Psoas muscle (tissue), 8 donors: Measurements from ENCODE around the gene GATA2. TPM values are rescaled to one million over a fixed set of nuclear protein-coding genes. Genes with fewer than 3 reads are reported as not detected.
A peak's percentile ranks its signal among the peaks of the same experiment; 100 is the strongest.

Experiments
- ATAC-seq, 4 donors: fragments of 200-7000 bp; cut with Tn5 transposase; one replicate each; pipeline ENCODE4 v1.9.1; 2020; ENCODE audit warnings: moderate library complexity in 3 of 4, mild to moderate bottlenecking in 2 of 4
- DNase-seq, 2 donors: peaks; one replicate each; pipeline ENCODE4 v3.0.0-alpha.2; 2020
- H3K27ac ChIP-seq: fragments of 200-600 bp; one replicate; pipeline ENCODE4 v1.8.0; 2022
- H3K27me3 ChIP-seq, 3 donors: fragments of 200-600 bp in 1 of 3; one replicate each; pipeline versions ENCODE4 v1.6.1 to v1.8.0; 2013 to 2022; ENCODE audit warnings: low read length in 2 of 3, mild to moderate bottlenecking in 2 of 3, moderate library complexity in 1 of 3; ENCODE audit not compliant: insufficient read depth in 3 of 3
- H3K36me3 ChIP-seq, 2 donors: fragments of 200-600 bp in 1 of 2; one replicate each; pipeline versions ENCODE4 v1.6.1 to v1.8.0; 2013 to 2022; ENCODE audit warnings: low read depth in 1 of 2, mild to moderate bottlenecking in 1 of 2, moderate library complexity in 1 of 2; ENCODE audit not compliant: insufficient read depth in 1 of 2
- H3K4me1 ChIP-seq: fragments of 200-600 bp; one replicate; pipeline ENCODE4 v1.8.0; 2022
- H3K4me3 ChIP-seq: fragments of 200-600 bp; one replicate; pipeline ENCODE4 v1.8.0; 2022; ENCODE audit warnings: mild to moderate bottlenecking
- H3K9me3 ChIP-seq: fragments of 200-600 bp; one replicate; pipeline ENCODE4 v1.8.0; 2022
- CTCF ChIP-seq: fragments of 200-600 bp; IDR thresholded peaks from one replicate; pipeline ENCODE4 v1.8.0; 2022; ENCODE audit warnings: antibody characterized with exemption
- WGBS, 3 donors: extraction: QIAGEN DNeasy Blood & Tissue Kit; methylation state at CpG; one replicate each; pipeline versions ENCODE4 v1.1.6 to v1.1.7; 2013; 5-methylcytosine and 5-hydroxymethylcytosine counted together
- intact Hi-C, 2 donors: fragments of 100-400 bp; cut with DNase I; formaldehyde crosslinking; loops; one replicate each; pipeline versions ENCODE4 v1.11.0 to v1.14.2; 2022
- polyA plus RNA-seq, 3 donors: library from polyadenylated mRNA; stranded (reverse); fragments of 200-250 nt; gene quantifications; one replicate each; pipeline ENCODE4 v1.2.3, GENCODE V29; 2013
- total RNA-seq, 4 donors: library from RNA; stranded (reverse); fragmentation: NEBNext Ultra II Directional in 2 of 4; extraction: Animal tissue kit (Norgen Biotek cat#: 25700) in 2 of 4; gene quantifications; one replicate each; pipeline versions ENCODE4 v1.2.1 to v1.2.4, GENCODE V29; 2021 to 2023
- donor health status: healthy with polysubstance abuse.
- donor health status: DM: no; HTN: no; CAD: no; lungs with moderate emphysema.
- donor health status: Bipolar disorder and iron deficiency.
- donor health status: healthy.
- donor health status: DM: yes; HTN: yes; CAD: no.
- donor health status: DM: no; HTN: no; CAD: no.
- donor health status: DM: no; HTN: no; CAD: no.
- donor health status: DM: yes; HTN: yes; CAD: no.

Gene GATA2
- total and polyA plus RNA-seq, 7 donors: 4.2 to 8.8 (median 6.5) TPM

GRCh38 chr3:128480717-128481437, 12.1 kb downstream of the GATA2 start:
- intact Hi-C loops: no loop called here
- no peak overlapping the region for H3K27ac ChIP-seq

GRCh38 chr3:128480278-128480677, 12.7 kb downstream of the GATA2 start:
- DNase-seq (no peak), ATAC-seq (no peak)
- Histone ChIP-seq H3K36me3 (no peaks in the 10 kb centered on the region), H3K27ac (no peak overlapping the region), H3K4me1 (peaks cover 11% of the 10 kb centered on the region), H3K4me3 (no peak overlapping the region), H3K27me3 (peaks cover 0 to 63% (median 35%) of the 10 kb centered on the region in 3 donors), H3K9me3 (no peaks in the 10 kb centered on the region)
- no peak for TF ChIP-seq CTCF
- intact Hi-C loops: no loop called here
- 59 to 67% (median 61%) methylated on average over 11 of the region's 11 CpGs for WGBS, 3 donors

More at GRCh38 chr3:128480717-128481437, 12.1 kb downstream of the GATA2 start:
- ATAC-seq (no peak), DNase-seq (peak in 1 of 2 donors; percentile 54)
- 52 to 56% (median 54%) methylated on average over 27 of the region's 27 CpGs for WGBS, 3 donors
- Histone ChIP-seq H3K9me3 (no peaks in the 10 kb centered on the region), H3K27me3 (peaks cover 0 to 69% (median 36%) of the 10 kb centered on the region in 3 donors), H3K36me3 (no peaks in the 10 kb centered on the region), H3K4me3 (no peak overlapping the region), H3K4me1 (peaks cover 11% of the 10 kb centered on the region)
- TF ChIP-seq CTCF: no peak

GRCh38 chr3:128479558-128480086, 13.4 kb downstream of the GATA2 start:
- TF ChIP-seq CTCF: no peak
- no peak overlapping the region for H3K4me3 ChIP-seq
- DNase-seq (no peak), ATAC-seq (no peak)
- H3K27ac ChIP-seq: no peak overlapping the region
- intact Hi-C loops: no loop called here
- peaks cover 0 to 56% (median 29%) of the 10 kb centered on the region in 3 donors for H3K27me3 ChIP-seq
- no peaks in the 10 kb centered on the region for H3K36me3 ChIP-seq
- H3K4me1 ChIP-seq: peaks cover 11% of the 10 kb centered on the region
- H3K9me3 ChIP-seq: no peaks in the 10 kb centered on the region
- WGBS, 3 donors: 73 to 83% (median 79%) methylated on average over 10 of the region's 10 CpGs

GRCh38 chr3:128478576-128479506, 14.2 kb downstream of the GATA2 start:
- Histone ChIP-seq H3K36me3 (no peaks in the 10 kb centered on the region), H3K9me3 (no peaks in the 10 kb centered on the region), H3K27ac (no peak overlapping the region), H3K27me3 (peaks cover 0 to 50% (median 23%) of the 10 kb centered on the region in 3 donors), H3K4me1 (peaks cover 11% of the 10 kb centered on the region), H3K4me3 (no peak overlapping the region)
- no peak for ATAC-seq
- intact Hi-C loops: no loop called here
- DNase-seq: no peak
- TF ChIP-seq CTCF: no peak
- WGBS, 3 donors: 68 to 79% (median 76%) methylated on average over 11 of the region's 11 CpGs
